C4-2B (cell line): ENCODE data around the gene TMEM163.

Experiments used
- ZFX ChIP-seq: fragments of 450-650 bp; IDR thresholded peaks from 2 replicates; pipeline ENCODE4 v1.6.1; 2017
- TF ChIP-seq, protein P1 (sequence below): fragments of 450-650 bp; conservative IDR thresholded peaks from 2 replicates; pipeline ENCODE4 v1.5.1; 2017; ENCODE audit warnings: mild to moderate bottlenecking

DNA sequence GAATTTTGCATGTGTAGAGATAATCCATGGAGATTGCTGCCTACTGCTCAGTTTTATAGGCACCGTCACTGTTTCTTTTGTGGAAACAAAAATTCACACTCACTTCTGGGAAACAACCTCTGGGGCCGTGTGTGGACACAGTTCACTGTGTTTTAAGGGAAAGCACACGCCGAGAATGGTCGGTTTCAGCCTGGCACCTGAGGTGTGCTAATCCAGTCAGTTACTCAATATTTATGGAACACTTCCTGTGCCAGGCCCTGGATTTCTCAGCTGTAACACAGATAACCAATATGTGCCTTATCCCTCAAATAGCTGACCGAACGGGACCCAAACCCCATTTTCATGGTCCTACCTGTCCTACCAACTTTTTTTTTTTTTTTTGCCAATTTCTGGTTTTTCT, 285.3 kb downstream of the TMEM163 start:
- TF ChIP-seq, protein P1, sequence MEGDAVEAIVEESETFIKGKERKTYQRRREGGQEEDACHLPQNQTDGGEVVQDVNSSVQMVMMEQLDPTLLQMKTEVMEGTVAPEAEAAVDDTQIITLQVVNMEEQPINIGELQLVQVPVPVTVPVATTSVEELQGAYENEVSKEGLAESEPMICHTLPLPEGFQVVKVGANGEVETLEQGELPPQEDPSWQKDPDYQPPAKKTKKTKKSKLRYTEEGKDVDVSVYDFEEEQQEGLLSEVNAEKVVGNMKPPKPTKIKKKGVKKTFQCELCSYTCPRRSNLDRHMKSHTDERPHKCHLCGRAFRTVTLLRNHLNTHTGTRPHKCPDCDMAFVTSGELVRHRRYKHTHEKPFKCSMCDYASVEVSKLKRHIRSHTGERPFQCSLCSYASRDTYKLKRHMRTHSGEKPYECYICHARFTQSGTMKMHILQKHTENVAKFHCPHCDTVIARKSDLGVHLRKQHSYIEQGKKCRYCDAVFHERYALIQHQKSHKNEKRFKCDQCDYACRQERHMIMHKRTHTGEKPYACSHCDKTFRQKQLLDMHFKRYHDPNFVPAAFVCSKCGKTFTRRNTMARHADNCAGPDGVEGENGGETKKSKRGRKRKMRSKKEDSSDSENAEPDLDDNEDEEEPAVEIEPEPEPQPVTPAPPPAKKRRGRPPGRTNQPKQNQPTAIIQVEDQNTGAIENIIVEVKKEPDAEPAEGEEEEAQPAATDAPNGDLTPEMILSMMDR = no peak
- no peak for TF ChIP-seq ZFX
